ENCODE data around the gene JMJD1C.
A peak's percentile ranks its signal among the peaks of the same experiment; 100 is the strongest.

Gene JMJD1C

GRCh38 chr10:63161592-63161991 lies 304.2 kb downstream of the JMJD1C start:
- H3K27me3 ChIP-seq (replicated peaks; ENCODE audit: control insufficient read depth, insufficient read depth, low read length): no peaks in the 10 kb centered on the region
- H3K4me3 ChIP-seq (replicated peaks; ENCODE audit: low read depth, low read length): no peak overlapping the region
- DNase-seq (ENCODE audit: extremely low read depth, insufficient read length): no peak
- no peak for TF ChIP-seq CTCF (IDR thresholded peaks at IDR 0.05; ENCODE audit: insufficient read depth, low read length, poor library complexity, severe bottlenecking)
- peaks cover 2% of the 10 kb centered on the region for H3K36me3 ChIP-seq (ENCODE audit: control insufficient read depth, insufficient read depth, low read length)

- no peaks in the 10 kb centered on the region for H3K27me3 ChIP-seq (replicated peaks; ENCODE audit: control insufficient read depth, insufficient read depth, low read length)
- DNase-seq (ENCODE audit: extremely low read depth, insufficient read length): peak; percentile 55
These were observed 307.7 kb downstream of the JMJD1C start for GRCh38 chr10:63157845-63158624.

GRCh38 chr10:63156236-63156635 lies 309.5 kb downstream of the JMJD1C start:
- DNase-seq (ENCODE audit: extremely low read depth, insufficient read length): no peak

More at GRCh38 chr10:63157845-63158624, 307.7 kb downstream of the JMJD1C start:
- Histone ChIP-seq H3K36me3 (ENCODE audit: control insufficient read depth, insufficient read depth, low read length) (peaks cover 2% of the 10 kb centered on the region; the same call in 1 of the 2 replicates), H3K4me3 (replicated peaks; ENCODE audit: low read depth, low read length) (no peak overlapping the region)
- peak; percentile 65 for TF ChIP-seq CTCF (IDR thresholded peaks at IDR 0.05; ENCODE audit: insufficient read depth, low read length, poor library complexity, severe bottlenecking)

GRCh38 chr10:63155388-63156020 lies 310.3 kb downstream of the JMJD1C start:
- DNase-seq (ENCODE audit: extremely low read depth, insufficient read length): no peak

More at GRCh38 chr10:63156236-63156635, 309.5 kb downstream of the JMJD1C start:
- Histone ChIP-seq H3K36me3 (ENCODE audit: control insufficient read depth, insufficient read depth, low read length) (peaks cover 5% of the 10 kb centered on the region), H3K4me3 (replicated peaks; ENCODE audit: low read depth, low read length) (no peak overlapping the region), H3K27me3 (replicated peaks; ENCODE audit: control insufficient read depth, insufficient read depth, low read length) (no peaks in the 10 kb centered on the region)
- TF ChIP-seq CTCF (IDR thresholded peaks at IDR 0.05; ENCODE audit: insufficient read depth, low read length, poor library complexity, severe bottlenecking): no peak

More at GRCh38 chr10:63155388-63156020, 310.3 kb downstream of the JMJD1C start:
- TF ChIP-seq CTCF (IDR thresholded peaks at IDR 0.05; ENCODE audit: insufficient read depth, low read length, poor library complexity, severe bottlenecking): no peak
- no peaks in the 10 kb centered on the region for H3K27me3 ChIP-seq (replicated peaks; ENCODE audit: control insufficient read depth, insufficient read depth, low read length)
- no peak overlapping the region for H3K4me3 ChIP-seq (replicated peaks; ENCODE audit: low read depth, low read length)
- peaks cover 8% of the 10 kb centered on the region for H3K36me3 ChIP-seq (ENCODE audit: control insufficient read depth, insufficient read depth, low read length)
